ENCODE measurements around the gene OTOP3.
A peak's percentile ranks its signal among the peaks of the same experiment; 100 is the strongest.

Gene OTOP3

GRCh38 chr17:74941128-74941725 lies 5.5 kb downstream of the OTOP3 start:
- no peak for DNase-seq

GRCh38 chr17:74943808-74944522 lies 8.3 kb downstream of the OTOP3 start:
- no peak for DNase-seq

GRCh38 chr17:74945543-74945942 lies 9.8 kb downstream of the OTOP3 start:
- no peak for DNase-seq

GRCh38 chr17:74946641-74947040 lies 10.9 kb downstream of the OTOP3 start:
- DNase-seq, result no peak

GRCh38 chr17:74947041-74947754 lies 11.5 kb downstream of the OTOP3 start:
- no peak for DNase-seq

- no peak for DNase-seq
These were observed 13.9 kb downstream of the OTOP3 start for GRCh38 chr17:74949455-74950115.

- no peak for DNase-seq
These were observed 14.5 kb downstream of the OTOP3 start for GRCh38 chr17:74950207-74950606.

- DNase-seq, result no peak
These were observed 15.4 kb downstream of the OTOP3 start for GRCh38 chr17:74951065-74951464.

GRCh38 chr17:74951680-74952421 lies 16.2 kb downstream of the OTOP3 start:
- DNase-seq, result no peak

- DNase-seq, result no peak
These were observed 16.9 kb downstream of the OTOP3 start for GRCh38 chr17:74952431-74953133.

- no peak for DNase-seq
These were observed 17.5 kb downstream of the OTOP3 start for GRCh38 chr17:74953134-74953687.

- DNase-seq, result no peak
These were observed 18.4 kb downstream of the OTOP3 start for GRCh38 chr17:74954115-74954514.

GRCh38 chr17:74954665-74955421 lies 19.1 kb downstream of the OTOP3 start:
- no peak for DNase-seq

GRCh38 chr17:74956093-74956492 lies 20.4 kb downstream of the OTOP3 start:
- DNase-seq, result no peak

- DNase-seq, result no peak
These were observed 22.4 kb downstream of the OTOP3 start for GRCh38 chr17:74957935-74958740.

GRCh38 chr17:74959826-74960515 lies 24.3 kb downstream of the OTOP3 start:
- no peak for DNase-seq

GRCh38 chr17:74960570-74961342 lies 25.1 kb downstream of the OTOP3 start:
- DNase-seq, result peak; percentile 41

GRCh38 chr17:74961657-74962350 lies 26.1 kb downstream of the OTOP3 start:
- peak; percentile 62 for DNase-seq

All from DMS 273 treated with DMSO at 0.1 percent for 48 hours (cell line).